Stomach smooth muscle (tissue), 2 donors: Measurements from ENCODE around the gene MTMR3.
A peak's percentile ranks its signal among the peaks of the same experiment; 100 is the strongest.

Source experiments
- H3K27ac ChIP-seq: one replicate; pipeline ENCODE4 v1.7.0; 2013; ENCODE audit warnings: mild to moderate bottlenecking, low read length, inconsistent platforms
- H3K27me3 ChIP-seq, 2 donors: one replicate each; pipeline ENCODE4 v1.7.0; 2013; ENCODE audit warnings: low read length in 2 of 2; ENCODE audit not compliant: insufficient read depth in 2 of 2, control insufficient read depth in 1 of 2
- H3K36me3 ChIP-seq, 2 donors: one replicate each; pipeline ENCODE4 v1.7.0; 2013; ENCODE audit warnings: low read length in 2 of 2; ENCODE audit not compliant: control insufficient read depth in 2 of 2, insufficient read depth in 2 of 2
- H3K4me1 ChIP-seq: one replicate; pipeline ENCODE4 v1.7.0; 2013; ENCODE audit warnings: low read length; ENCODE audit not compliant: control insufficient read depth, insufficient read depth
- H3K4me3 ChIP-seq, 2 donors: one replicate each; pipeline ENCODE4 v1.7.0; 2013; ENCODE audit warnings: low read length in 2 of 2
- H3K9ac ChIP-seq, 2 donors: one replicate each; pipeline ENCODE4 v1.7.0; 2013; ENCODE audit warnings: low read length in 2 of 2, mild to moderate bottlenecking in 1 of 2
- H3K9me3 ChIP-seq, 2 donors: one replicate each; pipeline ENCODE4 v1.7.0; 2013; ENCODE audit warnings: low read length in 2 of 2; ENCODE audit not compliant: control insufficient read depth in 2 of 2
- donor health status: healthy.
- donor health status: Pancreatic carcinoma.

Gene MTMR3

GRCh38 chr22:29870574-29870973, 12.4 kb upstream of the MTMR3 start:
- Histone ChIP-seq H3K4me1 (no peaks in the 10 kb centered on the region), H3K27me3 (no peaks in the 10 kb centered on the region), H3K9ac (no peak overlapping the region), H3K9me3 (no peaks in the 10 kb centered on the region), H3K36me3 (no peaks in the 10 kb centered on the region), H3K4me3 (no peak overlapping the region), H3K27ac (no peak overlapping the region)

- H3K9ac ChIP-seq, result no peak overlapping the region
- H3K9me3 ChIP-seq, result no peaks in the 10 kb centered on the region
- no peaks in the 10 kb centered on the region for H3K27me3 ChIP-seq
- H3K4me1 ChIP-seq, result no peaks in the 10 kb centered on the region
- H3K36me3 ChIP-seq, result no peaks in the 10 kb centered on the region
- H3K4me3 ChIP-seq, result no peak overlapping the region
- no peak overlapping the region for H3K27ac ChIP-seq
Measured at GRCh38 chr22:29871684-29872083, 11.3 kb upstream of the MTMR3 start.

- Histone ChIP-seq H3K36me3 (no peaks in the 10 kb centered on the region), H3K27me3 (no peaks in the 10 kb centered on the region), H3K9ac (no peak overlapping the region), H3K4me3 (no peak overlapping the region), H3K4me1 (no peaks in the 10 kb centered on the region), H3K27ac (no peak overlapping the region), H3K9me3 (no peaks in the 10 kb centered on the region)
Measured at GRCh38 chr22:29872144-29872893, 10.7 kb upstream of the MTMR3 start.

- Histone ChIP-seq H3K9ac (no peak overlapping the region), H3K9me3 (no peaks in the 10 kb centered on the region), H3K4me3 (no peak overlapping the region), H3K36me3 (no peaks in the 10 kb centered on the region), H3K4me1 (no peaks in the 10 kb centered on the region), H3K27me3 (no peaks in the 10 kb centered on the region), H3K27ac (no peak overlapping the region)
Measured at GRCh38 chr22:29872989-29873388, 10.0 kb upstream of the MTMR3 start.

- Histone ChIP-seq H3K36me3 (no peaks in the 10 kb centered on the region), H3K9ac (no peak overlapping the region), H3K4me3 (no peak overlapping the region), H3K27me3 (no peaks in the 10 kb centered on the region), H3K27ac (no peak overlapping the region), H3K9me3 (no peaks in the 10 kb centered on the region), H3K4me1 (no peaks in the 10 kb centered on the region)
Measured at GRCh38 chr22:29873943-29874342, 9.0 kb upstream of the MTMR3 start.

DNA sequence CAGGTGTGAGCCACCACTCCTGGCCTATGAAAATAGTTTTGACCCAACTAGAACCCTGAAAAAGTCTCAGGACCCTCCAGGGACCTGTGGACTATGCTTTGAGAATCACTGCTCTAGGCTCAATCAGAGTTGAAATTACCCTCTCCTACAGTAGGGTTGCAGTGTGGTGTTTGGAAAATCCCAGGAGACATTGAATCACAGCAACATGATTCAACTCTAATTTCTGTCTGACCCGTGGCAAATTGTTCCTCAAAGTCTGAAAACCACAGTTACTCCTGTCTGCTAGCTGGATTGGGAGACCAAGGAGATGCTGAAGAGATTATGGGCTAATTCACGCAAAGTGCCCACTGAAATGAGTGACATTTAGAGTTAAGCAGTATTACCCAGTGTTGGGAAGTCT, 5.4 kb upstream of the MTMR3 start:
- no peak overlapping the region for H3K9ac ChIP-seq
- H3K4me1 ChIP-seq, result no peaks in the 10 kb centered on the region
- no peaks in the 10 kb centered on the region for H3K27me3 ChIP-seq
- no peak overlapping the region for H3K4me3 ChIP-seq
- no peaks in the 10 kb centered on the region for H3K9me3 ChIP-seq
- H3K27ac ChIP-seq, result no peak overlapping the region
- no peaks in the 10 kb centered on the region for H3K36me3 ChIP-seq

DNA sequence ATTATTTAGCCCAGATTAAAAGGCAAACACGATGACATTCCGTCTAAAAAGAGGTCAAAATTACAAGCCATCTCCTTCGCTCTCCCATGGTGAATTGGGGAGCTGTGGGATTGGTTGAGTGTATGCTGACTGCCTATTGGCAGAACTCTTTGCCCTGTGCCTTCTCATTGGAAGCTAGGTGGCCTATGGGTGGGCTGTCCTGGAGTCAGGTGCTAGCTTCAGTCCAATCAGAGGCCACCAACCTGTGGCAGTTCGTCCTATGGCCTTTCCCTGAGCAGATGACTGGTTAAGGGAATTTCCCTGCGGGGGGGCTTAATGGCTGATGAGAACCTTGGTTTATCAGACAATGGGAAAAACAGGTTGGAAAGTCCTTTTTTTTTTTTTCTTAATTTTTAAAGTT, 3.2 kb upstream of the MTMR3 start:
- no peak overlapping the region for H3K9ac ChIP-seq
- H3K4me3 ChIP-seq, result no peak overlapping the region
- no peaks in the 10 kb centered on the region for H3K27me3 ChIP-seq
- H3K9me3 ChIP-seq, result no peaks in the 10 kb centered on the region
- peaks cover 4% of the 10 kb centered on the region for H3K4me1 ChIP-seq
- no peaks in the 10 kb centered on the region for H3K36me3 ChIP-seq
- H3K27ac ChIP-seq, result no peak overlapping the region

DNA sequence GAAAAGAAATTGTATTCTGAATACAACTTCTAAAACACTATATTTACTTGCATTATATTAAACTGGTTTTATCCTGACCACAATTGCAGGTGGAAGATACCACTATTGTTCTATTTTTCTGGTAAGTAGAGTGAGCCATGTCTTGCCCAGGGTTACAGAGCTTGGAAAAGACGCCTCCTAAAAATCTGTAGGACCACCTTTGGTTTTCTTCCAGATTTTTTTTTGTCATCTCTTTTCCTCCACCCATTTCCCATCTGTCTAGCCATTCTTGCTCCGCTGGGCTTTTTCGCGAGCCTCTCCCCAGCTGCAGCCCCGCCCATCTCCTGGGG, 294 bp upstream of the MTMR3 start:
- Histone ChIP-seq H3K36me3 (no peaks in the 10 kb centered on the region), H3K27ac (no peak overlapping the region), H3K4me3 (peak overlapping the region in 1 of 2 donors; percentile 91), H3K4me1 (peaks cover 8% of the 10 kb centered on the region), H3K27me3 (no peaks in the 10 kb centered on the region), H3K9me3 (no peaks in the 10 kb centered on the region), H3K9ac (no peak overlapping the region)

DNA sequence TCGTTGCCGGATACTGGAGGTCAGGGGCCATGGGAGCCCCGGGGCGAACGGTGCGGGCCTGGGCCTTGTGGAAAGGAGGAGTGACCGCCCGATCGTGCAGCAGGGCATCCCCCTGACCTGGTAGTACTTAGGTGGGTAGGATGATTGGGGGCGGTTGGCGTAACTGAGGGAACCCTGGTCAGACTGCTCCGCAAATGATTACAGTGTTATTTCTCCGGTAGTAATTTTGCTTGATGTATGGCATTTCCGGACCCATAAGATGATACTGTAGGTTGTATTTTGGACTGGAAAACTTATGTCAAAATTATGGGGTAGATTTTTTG, 762 bp downstream of the MTMR3 start:
- Histone ChIP-seq H3K4me3 (peak overlapping the region; percentile 82 to 91), H3K36me3 (no peaks in the 10 kb centered on the region), H3K9ac (peak overlapping the region; percentile 79 to 93), H3K4me1 (peaks cover 8% of the 10 kb centered on the region), H3K9me3 (no peaks in the 10 kb centered on the region), H3K27ac (peak overlapping the region; percentile 80), H3K27me3 (no peaks in the 10 kb centered on the region)

- H3K36me3 ChIP-seq, result no peaks in the 10 kb centered on the region
- no peak overlapping the region for H3K9ac ChIP-seq
- H3K27ac ChIP-seq, result no peak overlapping the region
- H3K4me3 ChIP-seq, result no peak overlapping the region
- H3K27me3 ChIP-seq, result no peaks in the 10 kb centered on the region
- peaks cover 8% of the 10 kb centered on the region for H3K4me1 ChIP-seq
- H3K9me3 ChIP-seq, result no peaks in the 10 kb centered on the region
Measured at GRCh38 chr22:29885610-29886009, 2.6 kb downstream of the MTMR3 start.

DNA sequence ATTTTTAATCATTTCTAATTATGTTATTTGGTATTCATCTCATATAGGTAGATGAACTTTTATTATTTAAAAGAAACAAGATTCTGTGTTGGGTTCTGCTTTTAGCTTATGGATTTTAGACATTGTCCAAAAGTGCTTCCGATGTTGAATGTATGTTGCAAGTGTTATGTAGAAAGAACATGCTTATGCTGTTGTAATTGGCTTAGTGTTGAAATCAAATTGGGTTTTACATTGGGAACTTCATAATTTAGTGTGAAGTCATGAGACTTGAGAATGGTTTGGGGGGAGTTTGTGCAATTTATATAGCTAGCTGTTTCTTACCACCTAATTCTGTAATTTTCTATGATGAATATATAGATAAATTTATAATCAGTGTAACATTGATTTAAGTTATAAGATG, 3.6 kb downstream of the MTMR3 start:
- no peak overlapping the region for H3K4me3 ChIP-seq
- no peaks in the 10 kb centered on the region for H3K27me3 ChIP-seq
- no peak overlapping the region for H3K27ac ChIP-seq
- no peaks in the 10 kb centered on the region for H3K36me3 ChIP-seq
- H3K9me3 ChIP-seq, result no peaks in the 10 kb centered on the region
- no peak overlapping the region for H3K9ac ChIP-seq
- H3K4me1 ChIP-seq, result peaks cover 8% of the 10 kb centered on the region
